ENCODE results near the gene GZMM. TPM values are rescaled to one million over a fixed set of nuclear protein-coding genes. Genes with fewer than 3 reads are reported as not detected.

GZMM gene
- total and polyA plus RNA-seq, 2 of the 13 experiments (the other 11 are each of a cell fraction or from before 2014, with no cell fraction given): 0.07 TPM; not detected in 1

DNA sequence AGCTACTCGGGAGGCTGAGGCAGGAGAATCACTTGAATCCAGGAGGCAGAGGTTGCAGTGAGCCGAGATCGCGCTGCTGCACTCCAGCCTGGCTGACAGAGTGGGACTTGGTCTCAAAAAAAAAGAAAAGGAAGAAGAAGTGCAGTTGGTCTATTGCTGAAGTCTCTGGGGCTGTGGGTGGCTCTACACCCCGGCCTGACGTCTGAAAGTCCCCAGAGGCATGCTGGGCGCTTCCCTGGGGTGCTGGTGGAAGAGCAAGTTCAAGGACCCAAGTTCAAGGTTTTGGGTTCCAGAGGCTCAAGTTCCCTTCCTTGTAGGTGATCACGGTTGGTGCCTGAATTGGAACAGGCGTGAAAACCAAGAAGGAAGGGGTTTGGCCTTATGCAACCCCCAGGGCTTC is 49.7 kb downstream of the GZMM start:
- ChIA-PET POLR2A (no interaction called here), CTCF (ENCODE audit: low intra/inter-chr PET ratio, low total read pairs) (no interaction called here)
- Histone ChIP-seq H2AFZ (ENCODE audit: low read length) (no peak overlapping the region), H3K4me2 (ENCODE audit: low read depth, low read length) (no peak overlapping the region), H3K4me3 (replicated peaks in 1 of 3; ENCODE audit: insufficient read depth in 1 of 3, low read depth in 2 of 3, low read length in 3 of 3) (no peak overlapping the region), H3K36me3 (replicated peaks in 1 of 2; ENCODE audit: control insufficient read depth in 1 of 2, insufficient read depth in 2 of 2, low read length in 2 of 2) (no peaks in the 10 kb centered on the region), H4K20me1 (ENCODE audit: insufficient read depth, low read length) (peaks cover 22% of the 10 kb centered on the region; the same call in 1 of the 2 replicates), H3K9ac (ENCODE audit: insufficient read depth, low read depth, low read length) (no peak overlapping the region), H3K79me2 (ENCODE audit: insufficient read depth, low read length) (no peaks in the 10 kb centered on the region), H3K4me1 (ENCODE audit: insufficient read depth, low read length) (peaks cover 9% of the 10 kb centered on the region), H3K27ac (ENCODE audit: extremely low read length, insufficient read depth, low read length) (no peak overlapping the region), H3K9me3 (ENCODE audit: low read length) (no peaks in the 10 kb centered on the region), H3K27me3 (ENCODE audit: control insufficient read depth in 1 of 2, insufficient read depth in 2 of 2, low read length in 2 of 2) (peaks cover 16 to 83% of the 10 kb centered on the region in 2 experiments)
- intact Hi-C loops (cut with micrococcal nuclease; ENCODE audit: unreplicated experiment) (no loop called here), in situ Hi-C loops (cut with HindIII; ENCODE audit: extremely low pct_ligation_motif_present, low pct_unique_long_range_greater_than_20kb) (no loop called here)
- FAIRE-seq (no peak), DNase-seq (ENCODE audit: low spot score) (no peak), ATAC-seq (no peak)
- BruUV-seq (replicated peaks): no TSS peak
- WGBS (ENCODE audit: low lambda C conversion rate): 19% methylated on average over 8 of the region's 9 CpGs
- TF ChIP-seq ZSCAN22 (CRISPR knock-in tag; IDR thresholded peaks at IDR 0.05) (no peak), NR3C1 (CRISPR knock-in tag; IDR thresholded peaks at IDR 0.05) (no peak), ZNF710 (CRISPR knock-in tag; IDR thresholded peaks at IDR 0.05; ENCODE audit: borderline replicate concordance) (no peak), ZNF577 (CRISPR knock-in tag; IDR thresholded peaks at IDR 0.05; ENCODE audit: borderline replicate concordance, low read depth) (no peak), MAFF (IDR thresholded peaks at IDR 0.05; ENCODE audit: low read depth, low read length) (no peak), ZNF674 (CRISPR knock-in tag; IDR thresholded peaks at IDR 0.05; ENCODE audit: low read depth) (no peak), RAD51 (IDR thresholded peaks at IDR 0.05; ENCODE audit: borderline replicate concordance) (no peak)
- TF ChIP-seq, protein P1, sequence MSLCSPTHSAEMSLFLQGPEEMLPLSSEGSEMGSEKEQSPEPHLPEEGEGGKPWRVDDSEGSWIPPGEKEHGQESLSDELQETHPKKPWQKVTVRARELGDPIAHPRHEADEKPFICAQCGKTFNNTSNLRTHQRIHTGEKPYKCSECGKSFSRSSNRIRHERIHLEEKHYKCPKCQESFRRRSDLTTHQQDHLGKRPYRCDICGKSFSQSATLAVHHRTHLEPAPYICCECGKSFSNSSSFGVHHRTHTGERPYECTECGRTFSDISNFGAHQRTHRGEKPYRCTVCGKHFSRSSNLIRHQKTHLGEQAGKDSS (CRISPR knock-in tag; IDR thresholded peaks at IDR 0.05; ENCODE audit: borderline replicate concordance, low read depth): no peak

Data from HepG2 (cell line).